ENCODE measurements around the gene PRDM15. TPM values are rescaled to one million over a fixed set of nuclear protein-coding genes. Genes with fewer than 3 reads are reported as not detected.
A peak's percentile ranks its signal among the peaks of the same experiment; 100 is the strongest.

PRDM15 gene
- total RNA-seq, 2 experiments from 2014 or later = 13.2 to 14.5 TPM

- ATAC-seq = no peak
- POLR2A ChIA-PET = interaction anchor here (1.5 kb wide), 1 partner anchor 21 kb away, joined by 5 read pairs; no protein-coding TSS in a partner anchor
- H3K4me1 Mint-ChIP-seq (ENCODE audit: low read depth) = peaks cover 34% of the 10 kb centered on the region
- CTCF ChIA-PET = interaction anchor here (0.9 to 1.7 kb wide), 2 partner anchors 24 to 29 kb away, joined by 3 read pairs; no protein-coding TSS in a partner anchor
- no peaks in the 10 kb centered on the region for H3K9me3 Mint-ChIP-seq
- intact Hi-C loops (cut with micrococcal nuclease) = no loop called here
- DNase-seq = no peak
- H3K27me3 Mint-ChIP-seq = no peaks in the 10 kb centered on the region
- peak overlapping the region; percentile 79 for H3K27ac Mint-ChIP-seq
- H3K36me3 Mint-ChIP-seq (ENCODE audit: low read depth) = peaks cover 11% of the 10 kb centered on the region
- no peak for TF ChIP-seq CTCF (IDR thresholded peaks at IDR 0.05)
- H3K4me3 Mint-ChIP-seq = no peak overlapping the region
Measured at GRCh38 chr21:41898998-41899397, 19.9 kb upstream of the PRDM15 start.

- peaks cover 11% of the 10 kb centered on the region for H3K36me3 Mint-ChIP-seq (ENCODE audit: low read depth)
- TF ChIP-seq CTCF (IDR thresholded peaks at IDR 0.05) = no peak
- intact Hi-C loops (cut with micrococcal nuclease) = no loop called here
- no peak for DNase-seq
- ATAC-seq = no peak
- CTCF ChIA-PET = no interaction called here
- peaks cover 34% of the 10 kb centered on the region for H3K4me1 Mint-ChIP-seq (ENCODE audit: low read depth)
- H3K27me3 Mint-ChIP-seq = no peaks in the 10 kb centered on the region
- no peaks in the 10 kb centered on the region for H3K9me3 Mint-ChIP-seq
- POLR2A ChIA-PET = interaction anchor here (0.8 to 1.5 kb wide), 2 partner anchors 20 to 160 kb away, joined by 4 to 5 read pairs; no protein-coding TSS in a partner anchor
- H3K27ac Mint-ChIP-seq = no peak overlapping the region
- no peak overlapping the region for H3K4me3 Mint-ChIP-seq
Measured at GRCh38 chr21:41897700-41898099, 18.6 kb upstream of the PRDM15 start.

GRCh38 chr21:41897047-41897669 lies 18.0 kb upstream of the PRDM15 start:
- ATAC-seq (no peak), DNase-seq (no peak)
- peaks cover 10% of the 10 kb centered on the region for H3K36me3 Mint-ChIP-seq (ENCODE audit: low read depth)
- intact Hi-C loops (cut with micrococcal nuclease) = no loop called here
- ChIA-PET POLR2A (interaction anchor here (0.8 kb wide), 1 partner anchor 161 kb away, joined by 4 read pairs; no protein-coding TSS in a partner anchor), CTCF (interaction anchor here (1.2 kb wide), 1 partner anchor 17 kb away, joined by 5 read pairs; no protein-coding TSS in a partner anchor)
- TF ChIP-seq CTCF (IDR thresholded peaks at IDR 0.05) = no peak
- H3K4me3 Mint-ChIP-seq = no peak overlapping the region
- no peaks in the 10 kb centered on the region for H3K9me3 Mint-ChIP-seq
- peaks cover 34% of the 10 kb centered on the region for H3K4me1 Mint-ChIP-seq (ENCODE audit: low read depth)
- H3K27ac Mint-ChIP-seq = no peak overlapping the region
- no peaks in the 10 kb centered on the region for H3K27me3 Mint-ChIP-seq

GRCh38 chr21:41895643-41896493 lies 16.7 kb upstream of the PRDM15 start:
- no peak overlapping the region for H3K4me3 Mint-ChIP-seq
- CTCF ChIA-PET = interaction anchor here (0.8 to 1.2 kb wide), 4 partner anchors 16 to 222 kb away, joined by 3 to 5 read pairs (median 4); no protein-coding TSS in a partner anchor
- intact Hi-C loops (cut with micrococcal nuclease) = no loop called here

More at GRCh38 chr21:41895643-41896493, 16.7 kb upstream of the PRDM15 start:
- no peak for TF ChIP-seq CTCF (IDR thresholded peaks at IDR 0.05)
- POLR2A ChIA-PET = interaction anchor here (0.8 kb wide), 1 partner anchor 17 kb away, joined by 5 read pairs; the partner anchor contains the start of gene PRDM15
- DNase-seq = peak; percentile 76
- Mint-ChIP-seq H3K27me3 (no peaks in the 10 kb centered on the region), H3K36me3 (ENCODE audit: low read depth) (peaks cover 4% of the 10 kb centered on the region), H3K9me3 (no peaks in the 10 kb centered on the region), H3K4me1 (ENCODE audit: low read depth) (peaks cover 27% of the 10 kb centered on the region), H3K27ac (peak overlapping the region; percentile 65)
- peak; percentile 86 for ATAC-seq
